Measurements from ENCODE around the gene DLL1.

DNA sequence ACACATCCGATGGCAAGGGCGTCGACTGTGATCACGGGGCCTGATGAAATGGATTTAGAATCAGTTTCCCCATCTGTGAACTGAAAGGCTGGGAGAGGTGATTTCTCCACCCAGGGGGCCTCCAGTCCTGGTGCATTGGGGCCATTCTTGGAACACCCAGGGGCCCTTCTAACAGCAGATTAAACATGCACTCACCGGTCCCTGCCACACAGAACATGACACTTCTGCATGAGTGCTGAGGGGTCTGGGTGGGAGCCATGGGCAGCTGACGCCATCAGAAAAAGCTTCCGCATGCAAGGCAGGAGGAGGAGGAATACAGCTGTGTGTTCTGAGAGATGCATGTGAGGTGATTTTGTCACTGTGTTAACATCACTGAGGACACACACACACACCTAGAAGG, 26.8 kb downstream of the DLL1 start:
- TF ChIP-seq, protein P1, sequence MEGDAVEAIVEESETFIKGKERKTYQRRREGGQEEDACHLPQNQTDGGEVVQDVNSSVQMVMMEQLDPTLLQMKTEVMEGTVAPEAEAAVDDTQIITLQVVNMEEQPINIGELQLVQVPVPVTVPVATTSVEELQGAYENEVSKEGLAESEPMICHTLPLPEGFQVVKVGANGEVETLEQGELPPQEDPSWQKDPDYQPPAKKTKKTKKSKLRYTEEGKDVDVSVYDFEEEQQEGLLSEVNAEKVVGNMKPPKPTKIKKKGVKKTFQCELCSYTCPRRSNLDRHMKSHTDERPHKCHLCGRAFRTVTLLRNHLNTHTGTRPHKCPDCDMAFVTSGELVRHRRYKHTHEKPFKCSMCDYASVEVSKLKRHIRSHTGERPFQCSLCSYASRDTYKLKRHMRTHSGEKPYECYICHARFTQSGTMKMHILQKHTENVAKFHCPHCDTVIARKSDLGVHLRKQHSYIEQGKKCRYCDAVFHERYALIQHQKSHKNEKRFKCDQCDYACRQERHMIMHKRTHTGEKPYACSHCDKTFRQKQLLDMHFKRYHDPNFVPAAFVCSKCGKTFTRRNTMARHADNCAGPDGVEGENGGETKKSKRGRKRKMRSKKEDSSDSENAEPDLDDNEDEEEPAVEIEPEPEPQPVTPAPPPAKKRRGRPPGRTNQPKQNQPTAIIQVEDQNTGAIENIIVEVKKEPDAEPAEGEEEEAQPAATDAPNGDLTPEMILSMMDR (conservative IDR thresholded peaks at IDR 0.05; ENCODE audit: low read length): no peak
- TF ChIP-seq EZH2phosphoT487 (IDR thresholded peaks at IDR 0.05; ENCODE audit: borderline replicate concordance, low read depth, low read length): no peak

All from OCI-LY7 (cell line).